Measurements from ENCODE around the gene MTUS2.

MTUS2 gene

GRCh38 chr13:29266261-29266660, 446.1 kb downstream of the MTUS2 start:
- DNase-seq = no peak

GRCh38 chr13:29266756-29267733, 446.9 kb downstream of the MTUS2 start:
- DNase-seq = no peak

GRCh38 chr13:29270271-29270985, 450.3 kb downstream of the MTUS2 start:
- DNase-seq = no peak

GRCh38 chr13:29271606-29272005, 451.5 kb downstream of the MTUS2 start:
- no peak for DNase-seq

- no peak for DNase-seq
Measured at GRCh38 chr13:29279356-29280254, 459.5 kb downstream of the MTUS2 start.

GRCh38 chr13:29281932-29282495, 461.9 kb downstream of the MTUS2 start:
- no peak for DNase-seq

- DNase-seq = no peak
Measured at GRCh38 chr13:29284726-29285125, 464.6 kb downstream of the MTUS2 start.

GRCh38 chr13:29287237-29287636, 467.1 kb downstream of the MTUS2 start:
- no peak for DNase-seq

GRCh38 chr13:29292045-29292444, 471.9 kb downstream of the MTUS2 start:
- DNase-seq = no peak

GRCh38 chr13:29294821-29295220, 474.7 kb downstream of the MTUS2 start:
- DNase-seq = no peak

GRCh38 chr13:29301027-29301426, 480.9 kb downstream of the MTUS2 start:
- no peak for DNase-seq

GRCh38 chr13:29304148-29304547, 484.0 kb downstream of the MTUS2 start:
- DNase-seq = no peak

GRCh38 chr13:29310806-29311205, 490.7 kb downstream of the MTUS2 start:
- no peak for DNase-seq

GRCh38 chr13:29315847-29316246, 495.7 kb downstream of the MTUS2 start:
- no peak for DNase-seq

- no peak for DNase-seq
Measured at GRCh38 chr13:29317828-29318227, 497.7 kb downstream of the MTUS2 start.

- DNase-seq = no peak
Measured at GRCh38 chr13:29318741-29319140, 498.6 kb downstream of the MTUS2 start.

- no peak for DNase-seq
Measured at GRCh38 chr13:29319451-29319850, 499.3 kb downstream of the MTUS2 start.

- no peak for DNase-seq
Measured at GRCh38 chr13:29323954-29324353, 503.8 kb downstream of the MTUS2 start.

GRCh38 chr13:29324601-29325000, 504.5 kb downstream of the MTUS2 start:
- DNase-seq = no peak

- DNase-seq = no peak
Measured at GRCh38 chr13:29328501-29328900, 508.4 kb downstream of the MTUS2 start.

GRCh38 chr13:29336356-29336755, 516.2 kb downstream of the MTUS2 start:
- DNase-seq = no peak
